HG02884 (cell line): ENCODE results near the gene SLC9A3.
A peak's percentile ranks its signal among the peaks of the same experiment; 100 is the strongest.

Experiments
- ATAC-seq: cut with Tn5 transposase; IDR thresholded peaks from one replicate; pipeline ENCODE4 v1.9.1; 2021; ENCODE audit warnings: mild to moderate bottlenecking, moderate library complexity; ENCODE audit not compliant: unreplicated experiment

The SLC9A3 gene

GRCh38 chr5:433836-434235, 90.4 kb downstream of the SLC9A3 start:
- no peak for ATAC-seq

GRCh38 chr5:432928-433791, 91.1 kb downstream of the SLC9A3 start:
- no peak for ATAC-seq

GRCh38 chr5:432201-432927, 91.9 kb downstream of the SLC9A3 start:
- no peak for ATAC-seq

- ATAC-seq = no peak
Observed at GRCh38 chr5:431711-432050, 92.6 kb downstream of the SLC9A3 start.

- ATAC-seq = peak; percentile 61
Observed at GRCh38 chr5:431001-431710, 93.1 kb downstream of the SLC9A3 start.

GRCh38 chr5:430214-430925, 93.9 kb downstream of the SLC9A3 start:
- ATAC-seq = no peak

GRCh38 chr5:429453-430188, 94.6 kb downstream of the SLC9A3 start:
- ATAC-seq = no peak

- no peak for ATAC-seq
Observed at GRCh38 chr5:428754-429452, 95.3 kb downstream of the SLC9A3 start.

- no peak for ATAC-seq
Observed at GRCh38 chr5:428219-428618, 96.0 kb downstream of the SLC9A3 start.

GRCh38 chr5:427415-428087, 96.7 kb downstream of the SLC9A3 start:
- ATAC-seq = no peak

- no peak for ATAC-seq
Observed at GRCh38 chr5:426392-426976, 97.8 kb downstream of the SLC9A3 start.

GRCh38 chr5:425714-426113, 98.5 kb downstream of the SLC9A3 start:
- ATAC-seq = no peak

GRCh38 chr5:424301-425110, 99.7 kb downstream of the SLC9A3 start:
- ATAC-seq = peak; percentile 85

- no peak for ATAC-seq
Observed at GRCh38 chr5:423626-424261, 100.5 kb downstream of the SLC9A3 start.

- no peak for ATAC-seq
Observed at GRCh38 chr5:423233-423565, 101.0 kb downstream of the SLC9A3 start.

- no peak for ATAC-seq
Observed at GRCh38 chr5:422323-423232, 101.7 kb downstream of the SLC9A3 start.

- ATAC-seq = no peak
Observed at GRCh38 chr5:421901-422300, 102.3 kb downstream of the SLC9A3 start.
